A549 (cell line): ENCODE data around the gene MACROH2A2.

Experiments used
- EP300 ChIP-seq, 2 experiments: fragments of >200 bp; sonication (Bioruptor Twin); formaldehyde crosslinking; IDR thresholded peaks; 2 replicates in 1 of 2; 3 replicates in 1 of 2; pipeline ENCODE4 v1.6.1; 2016 to 2017
- HOXB13 ChIP-seq: fragments of 250-450 bp; sonication (Bioruptor Pico); IDR thresholded peaks from 2 replicates; pipeline ENCODE4 v1.5.0; 2020; ENCODE audit warnings: low read depth, mild to moderate bottlenecking, moderate library complexity
- POLR2A ChIP-seq: IDR thresholded peaks from 2 replicates; pipeline ENCODE4 v1.6.1; 2012; ENCODE audit warnings: mild to moderate bottlenecking, low read length
- POLR2AphosphoS2 ChIP-seq: conservative IDR thresholded peaks from 2 replicates; pipeline ENCODE4 v1.6.1; 2012; ENCODE audit warnings: low read length, improper control_type of control experiment, inconsistent platforms
- SREBF2 ChIP-seq: fragments of 450-650 bp; IDR thresholded peaks from 2 replicates; pipeline ENCODE4 v1.6.1; 2014; ENCODE audit warnings: mild to moderate bottlenecking, moderate library complexity

GRCh38 chr10:70031215-70031614, 21.4 kb upstream of the MACROH2A2 start:
- TF ChIP-seq SREBF2 (no peak), POLR2AphosphoS2 (no peak), POLR2A (no peak), EP300 (IDR thresholded peaks at IDR 0.05) (no peak), HOXB13 (CRISPR knock-in tag) (no peak)
